H7 (cell line): ENCODE measurements around the gene TNFRSF21. TPM values are rescaled to one million over a fixed set of nuclear protein-coding genes. Genes with fewer than 3 reads are reported as not detected.

Experiments
- DNase-seq: peaks from one replicate; pipeline ENCODE4 v3.0.0; 2012
- H3K27me3 ChIP-seq: 2 replicates; pipeline ENCODE4 v1.6.0; 2011; ENCODE audit warnings: mild to moderate bottlenecking, low read length; ENCODE audit not compliant: control insufficient read depth, insufficient read depth
- H3K36me3 ChIP-seq: replicated peaks from 2 replicates; pipeline ENCODE4 v1.5.1; 2011; ENCODE audit warnings: low read length; ENCODE audit not compliant: control insufficient read depth, insufficient read depth
- H3K4me3 ChIP-seq: 2 replicates; pipeline ENCODE4 v1.5.1; 2011; ENCODE audit warnings: low read depth, mild to moderate bottlenecking, control low read depth, low read length, moderate library complexity; ENCODE audit not compliant: insufficient read depth
- total RNA-seq: library from RNA; depleted of rRNA; stranded (reverse); fragments of >200 nt; shearing (Covaris generic); gene quantifications from 2 replicates; pipeline ENCODE4 v1.2.3, GENCODE V29; 2014

The TNFRSF21 gene
- total RNA-seq, 1 experiment from 2014 or later: 50.8 TPM

GRCh38 chr6:47308198-47308517, 1.5 kb downstream of the TNFRSF21 start:
- H3K27me3 ChIP-seq: no peaks in the 10 kb centered on the region
- H3K4me3 ChIP-seq: peak overlapping the region; percentile 71
- peak; percentile 17 for DNase-seq
- H3K36me3 ChIP-seq: no peaks in the 10 kb centered on the region

GRCh38 chr6:47307362-47308197, 2.1 kb downstream of the TNFRSF21 start:
- Histone ChIP-seq H3K27me3 (no peaks in the 10 kb centered on the region), H3K4me3 (peak overlapping the region; percentile 71), H3K36me3 (no peaks in the 10 kb centered on the region)
- DNase-seq: no peak

DNA sequence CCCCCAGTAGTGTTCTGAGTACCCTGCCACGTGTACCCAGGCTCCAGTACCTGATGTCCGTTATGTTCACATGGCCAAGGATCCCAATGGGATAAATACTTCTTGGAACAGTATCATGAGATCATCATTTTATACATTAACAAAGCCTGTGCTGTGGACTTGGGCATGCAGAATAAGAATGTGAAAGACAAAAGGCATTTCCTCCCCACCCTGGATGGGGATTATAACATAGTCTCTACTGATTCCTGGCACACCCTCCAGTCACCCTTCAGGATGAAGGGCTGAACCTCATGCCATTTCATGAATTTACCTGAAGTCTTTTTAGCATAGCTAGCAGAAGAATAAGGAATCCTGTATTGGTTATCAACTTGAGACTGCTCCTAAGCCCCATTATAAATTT, 2.8 kb downstream of the TNFRSF21 start:
- Histone ChIP-seq H3K36me3 (no peaks in the 10 kb centered on the region), H3K4me3 (no peak overlapping the region; the same call in 1 of the 2 replicates), H3K27me3 (no peaks in the 10 kb centered on the region)
- no peak for DNase-seq

DNA sequence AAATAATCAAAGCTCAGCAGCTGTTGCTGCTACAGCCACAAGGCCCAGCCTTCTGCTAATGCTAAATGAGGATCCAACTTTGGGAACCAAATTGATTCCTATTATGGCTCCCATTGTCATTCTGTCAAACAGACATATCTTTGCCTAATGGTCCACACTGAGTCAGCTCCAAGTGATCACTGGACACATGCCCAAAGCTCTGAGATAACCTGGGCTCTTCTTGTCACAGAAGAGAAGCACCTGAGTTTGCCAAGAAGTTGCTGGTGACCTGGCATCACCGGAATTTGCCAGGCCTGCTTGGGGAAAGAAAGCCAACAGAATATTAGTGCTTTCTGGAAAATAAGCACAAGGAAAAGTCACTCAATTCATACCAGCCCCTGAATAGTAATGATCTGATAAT, 5.8 kb downstream of the TNFRSF21 start:
- H3K36me3 ChIP-seq: no peaks in the 10 kb centered on the region
- no peak for DNase-seq
- no peaks in the 10 kb centered on the region for H3K27me3 ChIP-seq
- no peak overlapping the region for H3K4me3 ChIP-seq

GRCh38 chr6:47303342-47303741, 6.4 kb downstream of the TNFRSF21 start:
- H3K4me3 ChIP-seq: no peak overlapping the region
- H3K27me3 ChIP-seq: no peaks in the 10 kb centered on the region
- DNase-seq: no peak
- no peaks in the 10 kb centered on the region for H3K36me3 ChIP-seq

GRCh38 chr6:47302043-47302442, 7.7 kb downstream of the TNFRSF21 start:
- no peak for DNase-seq
- no peaks in the 10 kb centered on the region for H3K27me3 ChIP-seq
- H3K4me3 ChIP-seq: no peak overlapping the region
- no peaks in the 10 kb centered on the region for H3K36me3 ChIP-seq

GRCh38 chr6:47301441-47301840, 8.3 kb downstream of the TNFRSF21 start:
- Histone ChIP-seq H3K27me3 (no peaks in the 10 kb centered on the region), H3K4me3 (no peak overlapping the region), H3K36me3 (no peaks in the 10 kb centered on the region)
- DNase-seq: no peak

DNA sequence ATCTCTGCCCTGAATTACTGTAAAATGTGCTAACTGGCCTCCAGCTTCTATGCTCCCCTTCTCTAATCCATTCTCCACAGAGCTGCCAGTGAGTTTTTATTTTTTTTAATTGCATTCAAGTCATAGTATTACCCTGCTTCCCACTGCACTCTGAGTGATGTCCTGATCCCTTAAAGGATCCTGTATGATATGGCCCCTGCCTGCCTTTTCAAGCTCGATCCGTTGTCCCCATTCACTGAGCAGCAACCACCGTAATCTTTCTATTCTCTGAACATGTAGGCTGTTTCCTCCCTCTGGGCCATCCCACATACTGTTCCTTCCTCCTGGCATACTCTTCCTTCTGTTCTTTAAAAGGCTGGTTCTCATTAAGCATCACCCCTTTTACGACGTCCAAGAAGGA, 9.3 kb downstream of the TNFRSF21 start:
- H3K36me3 ChIP-seq: no peaks in the 10 kb centered on the region
- no peak for DNase-seq
- no peaks in the 10 kb centered on the region for H3K27me3 ChIP-seq
- no peak overlapping the region for H3K4me3 ChIP-seq

DNA sequence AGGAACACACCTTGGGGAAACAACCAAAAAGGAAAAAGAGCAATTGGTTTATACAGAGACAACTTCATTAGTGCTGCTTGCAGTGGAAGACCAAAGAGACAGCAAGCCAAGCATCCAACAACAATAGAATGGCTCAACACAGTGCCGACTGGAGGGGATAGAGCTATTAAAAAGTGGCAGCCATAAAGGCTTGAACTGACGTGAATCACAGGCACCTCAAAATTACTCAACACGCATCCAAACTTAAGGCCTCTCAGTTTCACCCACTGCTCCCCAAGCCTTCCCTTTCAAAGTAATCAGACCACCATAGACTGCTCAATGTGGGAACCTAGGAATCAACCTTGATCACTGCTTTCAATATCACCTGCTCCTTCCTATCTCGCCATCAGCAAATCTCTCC, 9.7 kb downstream of the TNFRSF21 start:
- no peaks in the 10 kb centered on the region for H3K36me3 ChIP-seq

GRCh38 chr6:47298475-47298874, 11.2 kb downstream of the TNFRSF21 start:
- H3K27me3 ChIP-seq: no peaks in the 10 kb centered on the region

More for the DNA sequence above, 9.7 kb downstream of the TNFRSF21 start:
- Histone ChIP-seq H3K4me3 (no peak overlapping the region), H3K27me3 (no peaks in the 10 kb centered on the region)
- DNase-seq: no peak

GRCh38 chr6:47294990-47295389, 14.7 kb downstream of the TNFRSF21 start:
- Histone ChIP-seq H3K27me3 (no peaks in the 10 kb centered on the region), H3K36me3 (no peaks in the 10 kb centered on the region), H3K4me3 (no peak overlapping the region)
- DNase-seq: no peak

More at GRCh38 chr6:47298475-47298874, 11.2 kb downstream of the TNFRSF21 start:
- DNase-seq: no peak
- Histone ChIP-seq H3K36me3 (no peaks in the 10 kb centered on the region), H3K4me3 (no peak overlapping the region)

GRCh38 chr6:47292944-47293343, 16.8 kb downstream of the TNFRSF21 start:
- H3K27me3 ChIP-seq: no peaks in the 10 kb centered on the region
- H3K4me3 ChIP-seq: no peak overlapping the region
- no peak for DNase-seq
- no peaks in the 10 kb centered on the region for H3K36me3 ChIP-seq

- no peak for DNase-seq
- Histone ChIP-seq H3K36me3 (no peaks in the 10 kb centered on the region), H3K27me3 (no peaks in the 10 kb centered on the region), H3K4me3 (no peak overlapping the region)
Observed at GRCh38 chr6:47292027-47292426, 17.7 kb downstream of the TNFRSF21 start.

DNA sequence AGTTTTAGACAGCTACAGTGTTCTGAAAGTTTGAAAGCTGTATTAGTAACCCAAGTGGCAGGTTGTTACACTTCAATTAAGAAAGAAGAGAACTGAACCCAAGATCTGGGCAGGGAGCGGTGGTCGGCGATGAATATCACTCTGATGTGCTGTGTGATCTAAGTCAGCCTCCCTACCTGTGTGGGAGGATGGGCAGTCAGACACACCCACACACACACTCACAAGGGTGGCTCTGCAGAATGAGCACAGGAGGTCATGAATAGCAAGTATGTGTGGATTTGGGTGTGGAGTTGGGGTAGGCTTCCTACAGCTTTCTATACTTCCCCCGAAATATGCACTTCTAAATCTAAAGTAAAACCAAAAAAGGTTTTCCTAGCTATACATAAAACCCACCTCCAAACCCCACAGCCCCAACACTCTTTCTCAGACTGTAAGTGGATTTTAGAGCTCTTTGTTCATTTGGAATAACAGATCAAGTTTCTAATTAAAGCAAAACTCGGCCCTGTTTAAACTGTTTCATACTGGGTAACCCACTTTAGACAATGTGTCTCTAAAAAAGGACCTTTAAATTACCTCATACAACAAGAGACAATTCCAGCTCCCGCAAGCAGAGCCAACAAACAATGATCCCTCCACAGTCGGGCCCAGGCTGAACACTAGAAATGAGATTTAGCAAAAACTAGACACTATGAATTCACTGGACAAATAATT, 19.4 kb downstream of the TNFRSF21 start:
- Histone ChIP-seq H3K36me3 (peaks cover 8% of the 10 kb centered on the region), H3K4me3 (no peak overlapping the region), H3K27me3 (no peaks in the 10 kb centered on the region)
- DNase-seq: no peak
